Gastroesophageal sphincter (tissue), 4 donors: ENCODE measurements around the gene RASGRP1. TPM values are rescaled to one million over a fixed set of nuclear protein-coding genes. Genes with fewer than 3 reads are reported as not detected.

Experiments
- ATAC-seq: fragments of 150-250 bp; one replicate; pipeline ENCODE4 v1.9.1; 2016; ENCODE audit warnings: mild to moderate bottlenecking, moderate library complexity
- H3K27ac ChIP-seq, 4 donors: fragments of 200-600 bp; sonication (generic) in 3 of 4; 1 replicate in 3 of 4; 2 replicates in 1 of 4; pipeline ENCODE4 v1.5.1; 2016 to 2019
- H3K27me3 ChIP-seq: fragments of 200-600 bp; sonication (generic); one replicate; pipeline ENCODE4 v1.5.1; 2019
- H3K36me3 ChIP-seq, 2 donors: fragments of 200-600 bp; sonication (generic); one replicate each; pipeline ENCODE4 v1.5.1; 2019; ENCODE audit warnings: control low read depth in 1 of 2
- H3K4me1 ChIP-seq, 3 donors: fragments of 200-600 bp; sonication (generic); 1 replicate in 2 of 3; 2 replicates in 1 of 3; pipeline ENCODE4 v1.5.1; 2016 to 2019; ENCODE audit warnings: control low read depth in 2 of 3
- H3K4me3 ChIP-seq, 2 donors: fragments of 200-600 bp; sonication (generic); one replicate each; pipeline ENCODE4 v1.5.1; 2019; ENCODE audit warnings: mild to moderate bottlenecking in 1 of 2, moderate library complexity in 1 of 2
- H3K9me3 ChIP-seq, 3 donors: fragments of 200-600 bp; sonication (generic); one replicate each; pipeline ENCODE4 v1.5.1; 2017 to 2019; ENCODE audit warnings: control low read depth in 2 of 3
- CTCF ChIP-seq, 4 experiments: fragments of 200-600 bp in 2 of 4; fragments of 450-650 bp in 2 of 4; sonication (generic) in 1 of 4; IDR thresholded peaks; one replicate each; pipeline ENCODE4 v1.5.1; 2017 to 2019; ENCODE audit warnings: antibody characterized with exemption in 4 of 4, mild to moderate bottlenecking in 2 of 4, moderate library complexity in 2 of 4
- EP300 ChIP-seq: sonication (generic); formaldehyde crosslinking; IDR thresholded peaks from one replicate; pipeline ENCODE4 v1.6.1; 2017; ENCODE audit warnings: antibody characterized with exemption, mild to moderate bottlenecking
- POLR2A ChIP-seq, 2 donors: fragments of 450-650 bp; IDR thresholded peaks; one replicate each; pipeline ENCODE4 v1.6.1; 2017; ENCODE audit warnings: antibody characterized with exemption in 2 of 2, mild to moderate bottlenecking in 2 of 2, moderate library complexity in 1 of 2
- POLR2AphosphoS5 ChIP-seq: sonication (generic); formaldehyde crosslinking; IDR thresholded peaks from one replicate; pipeline ENCODE4 v1.6.1; 2017; ENCODE audit warnings: antibody characterized with exemption
- WGBS, 2 donors: methylation state at CpG; one replicate each; pipeline ENCODE4 v1.1.5; 2018; ENCODE audit warnings: low coverage in 1 of 2; 5-methylcytosine and 5-hydroxymethylcytosine counted together
- total RNA-seq, 4 donors: library from RNA; depleted of rRNA; stranded (reverse); fragments of >200 nt; gene quantifications; one replicate each; pipeline ENCODE4 v1.1.0, GENCODE V29; 2016

Gene RASGRP1
- total RNA-seq, 4 donors from 2014 or later = 0.16 to 0.81 (median 0.55) TPM

- H3K27me3 ChIP-seq = peaks cover 42% of the 10 kb centered on the region
- 54 to 70% methylated on average over 2 of the region's 2 CpGs for WGBS, 2 donors
- H3K9me3 ChIP-seq = no peaks in the 10 kb centered on the region
- no peaks in the 10 kb centered on the region for H3K4me1 ChIP-seq
- no peak overlapping the region for H3K4me3 ChIP-seq
- H3K27ac ChIP-seq = no peak overlapping the region
- ATAC-seq = no peak
- no peaks in the 10 kb centered on the region for H3K36me3 ChIP-seq
- TF ChIP-seq EP300 (no peak), CTCF (IDR thresholded peaks at IDR 0.05) (no peak), POLR2AphosphoS5 (no peak), POLR2A (IDR thresholded peaks at IDR 0.05) (no peak)
Measured at GRCh38 chr15:38517312-38517975, 47.2 kb downstream of the RASGRP1 start.

- Histone ChIP-seq H3K4me3 (no peak overlapping the region), H3K27me3 (peaks cover 50% of the 10 kb centered on the region), H3K9me3 (no peaks in the 10 kb centered on the region), H3K4me1 (no peaks in the 10 kb centered on the region), H3K27ac (no peak overlapping the region), H3K36me3 (no peaks in the 10 kb centered on the region)
- ATAC-seq = no peak
- 76 to 81% methylated on average over 3 to 5 of the region's 5 CpGs for WGBS, 2 donors
- TF ChIP-seq POLR2AphosphoS5 = no peak
- TF ChIP-seq EP300 = no peak
- no peak for TF ChIP-seq POLR2A (IDR thresholded peaks at IDR 0.05)
- no peak for TF ChIP-seq CTCF (IDR thresholded peaks at IDR 0.05)
Measured at GRCh38 chr15:38516626-38517025, 48.0 kb downstream of the RASGRP1 start.

- no peaks in the 10 kb centered on the region for H3K36me3 ChIP-seq
- TF ChIP-seq POLR2AphosphoS5 (no peak), CTCF (IDR thresholded peaks at IDR 0.05) (no peak), EP300 (no peak), POLR2A (IDR thresholded peaks at IDR 0.05) (no peak)
- peaks cover 56% of the 10 kb centered on the region for H3K27me3 ChIP-seq
- ATAC-seq = no peak
- H3K9me3 ChIP-seq = no peaks in the 10 kb centered on the region
- H3K4me3 ChIP-seq = no peak overlapping the region
- WGBS, 2 donors = 40 to 50% methylated on average over 1 to 2 of the region's 2 CpGs
- no peak overlapping the region for H3K27ac ChIP-seq
- no peaks in the 10 kb centered on the region for H3K4me1 ChIP-seq
Measured at GRCh38 chr15:38514601-38515000, 50.0 kb downstream of the RASGRP1 start.

- no peak overlapping the region for H3K27ac ChIP-seq
- WGBS, 2 donors = 100% methylated on average over 1 of the region's 1 CpG; no CpG with 5 or more reads in 1 of the 2 donors
- H3K4me1 ChIP-seq = no peaks in the 10 kb centered on the region
- ATAC-seq = no peak
- TF ChIP-seq POLR2AphosphoS5 (no peak), POLR2A (IDR thresholded peaks at IDR 0.05) (no peak), CTCF (IDR thresholded peaks at IDR 0.05) (no peak), EP300 (no peak)
- no peaks in the 10 kb centered on the region for H3K36me3 ChIP-seq
- no peaks in the 10 kb centered on the region for H3K9me3 ChIP-seq
- H3K4me3 ChIP-seq = no peak overlapping the region
- H3K27me3 ChIP-seq = peaks cover 50% of the 10 kb centered on the region
Measured at GRCh38 chr15:38512901-38513300, 51.7 kb downstream of the RASGRP1 start.

- no peak for TF ChIP-seq EP300
- TF ChIP-seq POLR2AphosphoS5 = no peak
- no peak for TF ChIP-seq POLR2A (IDR thresholded peaks at IDR 0.05)
- no peak for TF ChIP-seq CTCF (IDR thresholded peaks at IDR 0.05)
- no peaks in the 10 kb centered on the region for H3K9me3 ChIP-seq
- H3K4me3 ChIP-seq = no peak overlapping the region
- WGBS, 2 donors = 82 to 83% methylated on average over 2 to 4 of the region's 4 CpGs
- H3K27ac ChIP-seq = no peak overlapping the region
- no peak for ATAC-seq
- H3K4me1 ChIP-seq = no peaks in the 10 kb centered on the region
- no peaks in the 10 kb centered on the region for H3K36me3 ChIP-seq
- H3K27me3 ChIP-seq = peaks cover 26% of the 10 kb centered on the region
Measured at GRCh38 chr15:38509152-38509551, 55.5 kb downstream of the RASGRP1 start.
